ENCODE results near the gene ZNF532.
"Not testable (repeated sequence)": the region's sequence is repeated elsewhere in the genome, so short reads cannot be mapped to it uniquely, and the experiment has no call there.

Gene ZNF532

GRCh38 chr18:58903533-58903932 is 38.9 kb downstream of the ZNF532 start:
- no peak for DNase-seq

GRCh38 chr18:58905777-58906428 is 41.2 kb downstream of the ZNF532 start:
- DNase-seq: no peak

GRCh38 chr18:58908006-58908405 is 43.3 kb downstream of the ZNF532 start:
- DNase-seq: no peak

DNA sequence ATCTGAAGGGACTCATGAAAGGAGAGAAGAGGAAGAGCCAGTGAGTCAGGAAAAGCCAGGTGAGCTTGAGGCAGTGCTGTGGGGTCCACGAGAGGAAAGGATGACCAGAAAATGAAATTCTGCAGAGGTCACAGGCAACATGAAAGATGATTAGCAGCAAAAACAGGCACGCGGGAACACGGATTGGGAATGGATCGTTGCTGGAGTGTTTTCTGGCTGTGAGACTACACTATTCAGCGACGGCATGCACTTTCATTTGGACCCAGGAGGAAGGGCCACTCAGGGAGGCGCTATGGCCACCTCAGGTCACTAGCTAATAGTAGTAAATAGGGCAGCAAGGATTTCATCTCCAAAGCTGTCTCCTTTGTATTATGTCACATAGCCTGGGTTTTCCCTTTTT is 44.8 kb downstream of the ZNF532 start:
- no peak for DNase-seq

DNA sequence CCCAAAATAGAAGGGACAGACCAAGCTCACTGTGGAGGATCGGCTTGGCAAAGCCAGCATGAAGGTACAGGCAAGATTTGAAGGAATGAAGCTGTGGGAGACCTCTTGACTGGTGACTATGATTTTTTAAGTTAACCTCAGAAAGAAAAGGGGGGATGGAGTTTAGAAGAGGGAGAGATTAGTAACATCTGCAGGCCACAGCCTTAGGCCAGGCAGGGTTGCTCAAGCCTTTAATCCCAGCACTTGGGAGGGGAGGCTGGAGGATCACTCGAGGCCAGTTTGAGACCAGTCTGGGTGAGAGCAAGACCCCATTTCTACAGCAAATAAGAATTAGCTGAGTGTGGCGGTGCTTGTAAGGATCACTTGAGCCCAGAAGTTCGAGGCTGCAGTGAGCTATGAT is 46.6 kb downstream of the ZNF532 start:
- no peak for DNase-seq

DNA sequence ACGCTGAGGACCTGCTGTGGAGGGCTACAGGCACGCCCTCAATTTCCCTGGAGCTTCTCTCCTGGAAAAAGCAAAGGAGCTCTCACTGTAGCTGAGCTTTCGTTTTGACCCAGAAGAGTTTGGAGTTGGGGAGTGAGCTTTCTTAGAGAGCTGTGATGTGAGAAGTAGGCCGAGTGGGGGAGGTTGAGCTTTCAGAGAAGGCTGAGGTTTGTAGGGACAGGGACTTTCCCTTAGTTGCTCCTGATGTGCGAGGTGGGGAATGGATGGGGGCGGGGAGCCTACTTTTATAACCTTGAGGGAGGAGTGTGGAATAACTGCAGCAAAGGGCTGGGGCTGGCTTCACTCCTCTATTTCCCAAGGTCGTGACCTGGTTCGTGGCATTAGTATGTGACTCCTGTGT is 47.1 kb downstream of the ZNF532 start:
- DNase-seq: no peak

DNA sequence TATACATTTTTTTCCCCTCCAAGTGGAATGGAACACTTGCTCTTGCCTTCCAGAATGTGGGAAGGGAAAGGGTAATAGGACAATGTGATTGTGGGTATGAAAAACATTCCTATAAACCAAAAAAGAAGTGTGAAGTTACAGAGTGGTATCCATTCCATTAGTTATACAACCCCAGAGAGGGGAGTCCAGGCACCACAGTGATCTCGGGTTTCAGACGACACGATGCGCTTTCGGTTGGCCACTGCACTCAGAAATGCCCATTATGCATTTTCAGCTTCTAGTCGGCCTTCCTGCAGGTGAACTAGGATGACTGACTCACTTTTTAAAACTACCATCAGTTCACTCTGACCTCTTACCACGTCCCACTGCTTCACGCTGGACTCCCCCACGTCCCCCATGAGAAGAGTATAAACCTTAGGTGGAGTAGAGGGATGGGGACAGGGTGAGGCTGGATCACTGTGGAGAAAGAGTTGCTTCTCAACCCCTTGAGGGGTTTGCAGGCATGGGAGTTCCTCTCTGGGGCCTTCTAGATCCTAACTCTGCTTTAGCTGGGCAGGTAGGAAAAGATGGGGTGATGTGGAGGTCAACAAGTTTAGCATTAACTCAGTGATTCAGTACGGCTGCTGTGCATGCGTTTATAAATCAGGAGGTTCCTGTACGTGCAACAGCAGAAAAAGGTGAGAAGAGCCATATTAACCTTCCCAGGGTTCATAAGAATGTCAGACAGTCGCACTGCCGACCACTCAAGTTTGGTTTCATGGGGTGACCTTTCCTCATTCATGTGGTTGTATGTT is 50.5 kb downstream of the ZNF532 start:
- no peak for DNase-seq

DNA sequence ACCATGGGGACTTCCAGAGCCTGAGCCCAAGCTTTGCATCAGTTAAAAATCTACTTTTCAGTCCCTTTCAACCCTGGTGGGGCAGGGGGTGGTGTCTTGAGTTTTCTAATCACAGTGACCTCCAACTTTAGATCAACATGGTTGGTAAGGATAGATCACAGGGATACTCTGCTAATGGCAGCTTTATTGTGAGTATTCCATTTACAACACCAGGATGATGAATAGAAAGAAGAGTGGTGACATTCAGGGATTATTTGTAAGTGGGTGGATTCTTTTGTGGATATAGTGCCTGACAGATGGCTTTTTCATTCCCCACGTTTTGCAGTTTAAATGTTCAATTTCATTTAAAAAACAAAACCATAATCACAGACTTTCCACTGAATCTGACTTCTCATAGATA is 51.3 kb downstream of the ZNF532 start:
- no peak for DNase-seq

- DNase-seq: not testable (repeated sequence)
These were observed 55.3 kb downstream of the ZNF532 start for GRCh38 chr18:58919934-58920333.

DNA sequence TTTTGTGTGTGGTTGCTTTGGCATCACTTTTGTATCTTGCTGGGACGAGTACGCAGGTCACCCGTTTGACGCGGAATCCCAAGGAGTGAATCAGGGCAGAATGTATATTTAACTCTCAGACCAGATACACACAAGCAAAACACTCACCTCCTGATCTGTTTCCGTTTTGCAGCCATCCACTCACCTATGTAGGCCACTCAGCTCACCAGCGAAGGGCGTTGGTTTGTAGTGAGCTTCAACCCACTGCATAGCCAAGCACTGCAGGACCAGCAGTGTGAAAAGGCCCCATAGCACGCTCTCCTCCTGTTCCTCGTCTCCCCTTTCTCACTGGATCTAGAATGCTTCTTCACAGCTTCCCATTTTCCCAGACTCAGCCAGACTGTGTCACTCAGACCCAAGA is 58.3 kb downstream of the ZNF532 start:
- no peak for DNase-seq

GRCh38 chr18:58924473-58924872 is 59.8 kb downstream of the ZNF532 start:
- no peak for DNase-seq

DNA sequence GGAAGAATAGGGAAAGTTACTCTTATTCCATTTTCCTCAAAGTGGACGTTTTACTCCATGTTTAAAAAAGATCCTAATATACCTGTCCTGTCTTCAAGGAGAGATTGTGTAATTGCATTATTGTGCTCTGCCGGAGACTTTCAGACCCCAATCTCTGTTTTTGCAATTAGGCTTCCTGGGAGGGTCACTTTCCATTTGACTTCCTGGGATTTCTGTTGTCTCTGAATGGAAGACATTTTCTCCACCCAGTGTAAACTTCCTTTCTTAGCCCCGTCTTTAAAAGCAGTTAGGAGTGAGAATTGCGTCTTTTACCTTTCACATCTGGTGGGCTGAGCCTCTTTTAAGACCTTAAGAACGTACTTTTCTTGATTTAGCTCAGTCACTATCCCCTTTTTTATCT is 63.0 kb downstream of the ZNF532 start:
- DNase-seq: no peak

DNA sequence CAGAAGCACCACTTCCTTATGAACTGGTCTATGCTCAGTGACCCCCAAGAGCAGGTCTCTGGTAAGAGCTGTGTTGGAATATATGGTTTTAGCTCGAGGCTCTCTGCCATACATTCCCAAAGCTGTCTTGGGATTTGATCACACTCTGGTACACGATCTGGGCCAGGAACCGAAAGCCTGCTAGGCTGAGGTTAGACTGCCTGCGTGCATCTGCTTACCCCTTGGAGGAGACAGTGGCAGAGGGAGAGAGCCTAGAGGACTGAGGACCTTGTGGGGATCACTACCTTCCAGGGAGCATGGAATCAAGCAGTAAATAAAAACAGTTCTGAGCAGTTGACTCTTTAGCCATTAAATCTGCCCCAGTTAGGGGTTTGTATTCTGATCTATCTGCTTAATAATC is 63.7 kb downstream of the ZNF532 start:
- no peak for DNase-seq

DNA sequence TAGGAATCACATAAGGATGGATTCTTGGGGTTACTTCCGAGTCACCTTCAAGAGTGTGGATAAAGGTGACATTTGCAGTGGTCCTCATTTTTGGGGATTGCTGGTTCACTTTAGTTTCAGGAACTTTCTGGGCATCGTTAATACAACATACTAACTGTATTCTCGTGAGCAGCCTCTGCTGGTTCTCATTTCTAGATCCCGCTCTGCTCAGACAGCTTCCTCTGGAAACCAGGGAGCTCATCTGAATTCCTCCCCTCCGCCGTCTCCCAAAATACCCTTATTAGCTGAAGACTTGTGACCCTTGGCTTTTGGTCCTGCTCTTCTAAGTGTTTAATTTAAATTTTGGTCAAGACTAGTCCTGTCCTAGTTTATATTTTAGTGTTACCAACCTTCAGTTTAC is 64.5 kb downstream of the ZNF532 start:
- DNase-seq: no peak

- DNase-seq: no peak
These were observed 69.7 kb downstream of the ZNF532 start for GRCh38 chr18:58934356-58934755.

DNA sequence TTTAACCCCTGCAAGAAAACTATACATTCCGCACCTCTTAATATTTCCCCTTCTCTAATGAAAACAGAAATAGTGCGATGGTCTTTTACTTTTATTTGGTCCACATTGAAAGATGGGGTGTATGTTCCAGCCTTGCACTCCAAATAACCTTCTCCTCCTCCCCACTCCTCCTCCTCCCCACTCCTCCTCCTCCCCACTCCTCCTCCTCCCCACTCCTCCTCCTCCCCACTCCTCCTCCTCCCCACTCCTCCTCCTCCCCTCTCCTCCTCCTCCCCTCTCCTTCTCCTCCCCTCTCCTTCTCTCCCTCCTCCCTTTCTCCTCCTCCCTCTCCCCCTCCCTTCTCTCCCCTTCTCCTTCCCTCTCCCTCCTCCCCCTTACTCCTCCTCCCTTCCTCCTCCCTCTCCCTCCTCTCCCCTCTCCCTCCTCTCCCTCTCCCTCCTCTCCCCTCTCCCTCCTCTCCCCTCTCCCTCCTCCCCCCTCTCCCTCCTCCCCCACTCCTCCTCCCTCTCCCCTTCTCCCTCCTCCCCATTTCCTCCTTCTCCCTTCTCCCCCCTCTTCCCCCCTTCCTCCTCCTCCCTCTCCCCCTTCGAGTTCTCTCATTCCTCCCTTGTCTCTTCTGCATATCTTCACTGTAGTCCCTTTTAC is 70.4 kb downstream of the ZNF532 start:
- no peak for DNase-seq

- DNase-seq: no peak
These were observed 72.6 kb downstream of the ZNF532 start for GRCh38 chr18:58937071-58937886.

DNA sequence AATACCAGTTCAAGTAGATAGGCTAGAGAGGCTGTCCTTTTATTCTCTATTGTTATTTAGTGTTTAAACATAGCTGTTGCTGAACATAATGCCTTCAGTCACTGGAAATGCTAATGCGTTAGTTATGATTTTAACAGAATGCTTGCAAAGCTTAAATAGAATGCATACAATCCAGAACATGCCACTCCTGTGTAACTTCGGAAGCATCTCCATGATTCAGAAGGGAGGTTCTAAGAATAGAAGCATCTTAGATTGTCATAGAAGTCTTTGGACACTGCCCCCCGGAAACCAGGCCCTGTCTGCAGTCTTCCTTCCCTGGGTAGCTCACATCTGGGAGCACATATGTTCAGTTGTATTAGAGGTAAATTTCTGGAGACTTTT is 73.2 kb downstream of the ZNF532 start:
- no peak for DNase-seq

GRCh38 chr18:58941426-58942099 is 76.9 kb downstream of the ZNF532 start:
- no peak for DNase-seq

DNA sequence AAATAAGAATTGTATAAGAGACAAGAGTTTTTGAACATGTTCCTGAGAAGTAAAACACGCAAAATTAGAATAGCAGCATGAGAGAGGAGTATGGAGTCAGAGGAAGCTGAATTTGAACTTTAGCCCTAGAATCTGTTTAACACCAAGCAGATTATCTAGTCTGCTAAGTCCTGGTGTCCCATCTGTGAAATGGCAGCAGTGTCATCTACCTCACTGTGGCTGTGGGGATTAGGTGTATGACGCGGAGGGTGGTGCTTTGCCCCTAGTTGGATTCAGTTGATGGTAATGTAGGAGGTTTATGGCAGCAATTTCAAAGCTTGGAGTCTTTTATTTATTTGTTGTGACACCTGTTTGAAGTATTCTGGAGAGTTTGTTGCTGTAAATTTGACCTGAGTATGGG is 79.2 kb downstream of the ZNF532 start:
- no peak for DNase-seq

GRCh38 chr18:58947136-58947732 is 82.6 kb downstream of the ZNF532 start:
- DNase-seq: no peak

DNA sequence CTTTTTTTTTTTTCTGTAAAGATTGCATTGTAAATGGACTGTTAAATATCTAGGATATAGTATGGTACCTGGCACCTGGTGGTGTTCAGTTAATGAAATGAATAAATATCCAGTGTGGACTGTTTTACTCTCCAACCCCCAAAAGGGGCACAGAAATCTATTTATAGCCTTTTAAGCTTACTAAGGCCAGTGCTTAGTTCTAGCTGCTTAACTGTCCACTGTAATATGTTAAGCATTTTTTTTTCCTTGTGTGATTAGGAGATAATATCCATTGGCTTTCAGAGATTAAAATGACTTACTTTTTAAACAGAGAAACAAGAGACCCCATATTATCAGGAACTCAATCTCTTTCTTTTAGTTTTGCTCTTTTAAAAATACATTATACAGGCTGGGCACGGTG is 84.4 kb downstream of the ZNF532 start:
- no peak for DNase-seq

Measured in NCI-H1105 (cell line).